Tibial nerve (tissue), 4 donors: ENCODE measurements around the gene SIGLEC9. TPM values are rescaled to one million over a fixed set of nuclear protein-coding genes. Genes with fewer than 3 reads are reported as not detected.

ENCODE experiments used
- DNase-seq, 2 donors: peaks; one replicate each; pipeline ENCODE4 v3.0.0-alpha.2; 2019; ENCODE audit warnings: low spot score in 2 of 2
- H3K27ac ChIP-seq, 4 donors: fragments of 200-600 bp; sonication (generic) in 3 of 4; one replicate each; pipeline ENCODE4 v1.5.1; 2017 to 2019; ENCODE audit warnings: mild to moderate bottlenecking in 1 of 4
- H3K27me3 ChIP-seq, 2 donors: fragments of 200-600 bp; sonication (generic) in 1 of 2; one replicate each; pipeline versions ENCODE4 v1.5.1 to v1.6.0; 2017 to 2019
- H3K36me3 ChIP-seq, 3 donors: fragments of 200-600 bp; sonication (generic); one replicate each; pipeline ENCODE4 v1.5.1; 2018 to 2019
- H3K4me1 ChIP-seq, 4 donors: fragments of 200-600 bp; sonication (generic) in 3 of 4; one replicate each; pipeline ENCODE4 v1.5.1; 2017 to 2019
- H3K4me3 ChIP-seq, 4 donors: fragments of 200-600 bp; sonication (generic) in 3 of 4; one replicate each; pipeline ENCODE4 v1.5.1; 2017 to 2019; ENCODE audit warnings: mild to moderate bottlenecking in 1 of 4, moderate library complexity in 1 of 4
- H3K9me3 ChIP-seq, 4 donors: fragments of 200-600 bp; sonication (generic) in 3 of 4; one replicate each; pipeline ENCODE4 v1.5.1; 2017 to 2019
- CTCF ChIP-seq, 5 experiments: fragments of 200-600 bp in 3 of 5; fragments of 450-650 bp in 2 of 5; sonication (generic) in 3 of 5; IDR thresholded peaks; one replicate each; pipeline ENCODE4 v1.5.1; 2016 to 2019; ENCODE audit warnings: antibody characterized with exemption in 5 of 5, mild to moderate bottlenecking in 3 of 5, moderate library complexity in 2 of 5
- EP300 ChIP-seq, 2 donors: sonication (generic); formaldehyde crosslinking; IDR thresholded peaks; one replicate each; pipeline ENCODE4 v1.6.1; 2017; ENCODE audit warnings: antibody characterized with exemption in 2 of 2, mild to moderate bottlenecking in 1 of 2
- POLR2A ChIP-seq, 2 donors: fragments of 450-650 bp; IDR thresholded peaks; one replicate each; pipeline ENCODE4 v1.6.1; 2017; ENCODE audit warnings: antibody characterized with exemption in 2 of 2, mild to moderate bottlenecking in 2 of 2, moderate library complexity in 2 of 2
- WGBS, 2 donors: methylation state at CpG; one replicate each; pipeline ENCODE4 v1.1.5; 2018; 5-methylcytosine and 5-hydroxymethylcytosine counted together
- total RNA-seq, 4 donors: library from RNA; depleted of rRNA; stranded (reverse); fragments of >200 nt; gene quantifications; one replicate each; pipeline ENCODE4 v1.1.0, GENCODE V29; 2016

Gene SIGLEC9
- total RNA-seq, 4 donors from 2014 or later: 4.2 to 18.0 (median 5.0) TPM

- Histone ChIP-seq H3K9me3 (no peaks in the 10 kb centered on the region), H3K27ac (peak overlapping the region in 3 of 4 donors; percentile 26 to 71 (median 33)), H3K36me3 (no peaks in the 10 kb centered on the region), H3K4me1 (no peaks in the 10 kb centered on the region), H3K27me3 (peaks cover 0 to 3% of the 10 kb centered on the region in 2 donors), H3K4me3 (peak overlapping the region in 1 of 4 donors; percentile 5)
- TF ChIP-seq POLR2A (IDR thresholded peaks at IDR 0.05) (no peak), CTCF (IDR thresholded peaks at IDR 0.05) (no peak), EP300 (IDR thresholded peaks at IDR 0.05) (no peak)
- no peak for DNase-seq
- 68 to 80% methylated on average over 22 of the region's 22 CpGs for WGBS, 2 donors
Observed at GRCh38 chr19:51122112-51122981, 2.4 kb upstream of the SIGLEC9 start.

GRCh38 chr19:51123381-51123800 lies 1.3 kb upstream of the SIGLEC9 start:
- H3K4me3 ChIP-seq: peak overlapping the region in 1 of 4 donors; percentile 5
- H3K36me3 ChIP-seq: no peaks in the 10 kb centered on the region
- H3K4me1 ChIP-seq: no peaks in the 10 kb centered on the region
- H3K27ac ChIP-seq: peak overlapping the region in 2 of 4 donors; percentile 70 to 71
- peak in 1 of 2 donors; percentile 51 for DNase-seq
- H3K9me3 ChIP-seq: no peaks in the 10 kb centered on the region
- TF ChIP-seq EP300 (IDR thresholded peaks at IDR 0.05) (no peak), POLR2A (IDR thresholded peaks at IDR 0.05) (no peak), CTCF (IDR thresholded peaks at IDR 0.05) (no peak)
- H3K27me3 ChIP-seq: no peaks in the 10 kb centered on the region
- 58 to 66% methylated on average over 6 of the region's 6 CpGs for WGBS, 2 donors

GRCh38 chr19:51123802-51124201 lies 904 bp upstream of the SIGLEC9 start:
- Histone ChIP-seq H3K4me3 (no peak overlapping the region), H3K36me3 (no peaks in the 10 kb centered on the region), H3K27ac (peak overlapping the region in 2 of 4 donors; percentile 64 to 70), H3K27me3 (no peaks in the 10 kb centered on the region), H3K9me3 (no peaks in the 10 kb centered on the region), H3K4me1 (no peaks in the 10 kb centered on the region)
- TF ChIP-seq EP300 (IDR thresholded peaks at IDR 0.05): no peak
- no peak for TF ChIP-seq CTCF (IDR thresholded peaks at IDR 0.05)
- TF ChIP-seq POLR2A (IDR thresholded peaks at IDR 0.05): no peak
- DNase-seq: no peak
- WGBS, 2 donors: 77 to 80% methylated on average over 9 of the region's 9 CpGs

- no peaks in the 10 kb centered on the region for H3K9me3 ChIP-seq
- no peak for DNase-seq
- WGBS, 2 donors: 77 to 87% methylated on average over 9 of the region's 9 CpGs
- TF ChIP-seq EP300 (IDR thresholded peaks at IDR 0.05) (no peak), POLR2A (IDR thresholded peaks at IDR 0.05) (no peak), CTCF (IDR thresholded peaks at IDR 0.05) (no peak)
- peak overlapping the region in 2 of 4 donors; percentile 64 to 70 for H3K27ac ChIP-seq
- H3K4me1 ChIP-seq: no peaks in the 10 kb centered on the region
- H3K36me3 ChIP-seq: no peaks in the 10 kb centered on the region
- H3K4me3 ChIP-seq: peak overlapping the region in 1 of 4 donors; percentile 39
- no peaks in the 10 kb centered on the region for H3K27me3 ChIP-seq
Observed at GRCh38 chr19:51124216-51124615, 490 bp upstream of the SIGLEC9 start.

GRCh38 chr19:51125421-51126075 lies 842 bp downstream of the SIGLEC9 start:
- no peaks in the 10 kb centered on the region for H3K36me3 ChIP-seq
- peak overlapping the region in 2 of 4 donors; percentile 4 to 39 for H3K4me3 ChIP-seq
- no peak for DNase-seq
- TF ChIP-seq CTCF (IDR thresholded peaks at IDR 0.05): no peak
- no peak for TF ChIP-seq POLR2A (IDR thresholded peaks at IDR 0.05)
- no peak for TF ChIP-seq EP300 (IDR thresholded peaks at IDR 0.05)
- H3K27me3 ChIP-seq: no peaks in the 10 kb centered on the region
- peak overlapping the region in 3 of 4 donors; percentile 40 to 70 (median 60) for H3K27ac ChIP-seq
- H3K9me3 ChIP-seq: no peaks in the 10 kb centered on the region
- H3K4me1 ChIP-seq: no peaks in the 10 kb centered on the region
- 85 to 89% methylated on average over 16 of the region's 16 CpGs for WGBS, 2 donors
